Measurements from ENCODE around the gene TBC1D3G.
"Not testable (repeated sequence)": the region's sequence is repeated elsewhere in the genome, so short reads cannot be mapped to it uniquely, and the experiment has no call there.

DNA sequence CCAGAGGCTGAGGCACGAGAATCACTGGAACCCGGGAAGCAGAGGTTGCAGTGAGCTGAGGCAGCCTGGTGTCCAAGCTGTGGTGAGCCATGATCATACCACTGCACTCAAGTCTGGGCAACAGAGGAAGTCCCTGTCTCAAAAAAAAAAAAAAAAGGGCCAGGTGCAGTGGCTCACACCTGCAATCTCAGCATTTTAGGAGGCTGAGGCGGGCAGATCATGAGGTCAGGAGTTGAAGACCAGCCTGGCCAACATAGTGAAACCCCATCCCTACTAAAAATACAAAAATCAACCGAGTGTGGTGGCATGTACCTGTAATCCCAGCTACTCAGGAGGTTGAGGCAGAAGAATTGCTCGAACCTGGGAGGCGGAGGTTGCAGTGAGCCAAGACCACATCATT, 38.8 kb downstream of the TBC1D3G start:
- TF ChIP-seq, protein P1, sequence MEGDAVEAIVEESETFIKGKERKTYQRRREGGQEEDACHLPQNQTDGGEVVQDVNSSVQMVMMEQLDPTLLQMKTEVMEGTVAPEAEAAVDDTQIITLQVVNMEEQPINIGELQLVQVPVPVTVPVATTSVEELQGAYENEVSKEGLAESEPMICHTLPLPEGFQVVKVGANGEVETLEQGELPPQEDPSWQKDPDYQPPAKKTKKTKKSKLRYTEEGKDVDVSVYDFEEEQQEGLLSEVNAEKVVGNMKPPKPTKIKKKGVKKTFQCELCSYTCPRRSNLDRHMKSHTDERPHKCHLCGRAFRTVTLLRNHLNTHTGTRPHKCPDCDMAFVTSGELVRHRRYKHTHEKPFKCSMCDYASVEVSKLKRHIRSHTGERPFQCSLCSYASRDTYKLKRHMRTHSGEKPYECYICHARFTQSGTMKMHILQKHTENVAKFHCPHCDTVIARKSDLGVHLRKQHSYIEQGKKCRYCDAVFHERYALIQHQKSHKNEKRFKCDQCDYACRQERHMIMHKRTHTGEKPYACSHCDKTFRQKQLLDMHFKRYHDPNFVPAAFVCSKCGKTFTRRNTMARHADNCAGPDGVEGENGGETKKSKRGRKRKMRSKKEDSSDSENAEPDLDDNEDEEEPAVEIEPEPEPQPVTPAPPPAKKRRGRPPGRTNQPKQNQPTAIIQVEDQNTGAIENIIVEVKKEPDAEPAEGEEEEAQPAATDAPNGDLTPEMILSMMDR (conservative IDR thresholded peaks at IDR 0.05 in 1 of 2, IDR thresholded peaks at IDR 0.05 in 1 of 2; ENCODE audit: extremely low read depth in 1 of 2, insufficient read depth in 1 of 2, low read depth in 1 of 2, low read length in 2 of 2): not testable (repeated sequence)
- not testable (repeated sequence) for TF ChIP-seq EZH2 (IDR thresholded peaks at IDR 0.05; ENCODE audit: borderline replicate concordance, low read length)
